SK-N-SH (cell line): ENCODE data around the gene LMOD2. TPM values are rescaled to one million over a fixed set of nuclear protein-coding genes. Genes with fewer than 3 reads are reported as not detected.

Source experiments
- CTCF ChIA-PET: fragments of 300-600, 350-600 bp; formaldehyde crosslinking; extraction: SDS; loops from one replicate; lab custom pipeline; 2021; lab: Yijun Ruan, JAX
- POLR2A ChIA-PET: fragments of 350-600 bp; sonication (Branson Sonifier 250); formaldehyde crosslinking; extraction: SDS; loops from one replicate; lab custom pipeline; 2020; ENCODE audit warnings: antibody characterized with exemption, inconsistent platforms; lab: Yijun Ruan, JAX
- DNase-seq: peaks from one replicate; pipeline ENCODE4 v3.0.0; 2012
- H2AFZ ChIP-seq: fragments of 200-600 bp; sonication (generic); 2 replicates; pipeline ENCODE4 v1.8.1; 2016; ENCODE audit warnings: antibody characterized with exemption, mild to moderate bottlenecking, low read depth
- H3F3A ChIP-seq: fragments of 200-600 bp; sonication (generic); replicated peaks from 2 replicates; pipeline ENCODE3; 2016; ENCODE audit warnings: antibody characterized with exemption, mild to moderate bottlenecking; ENCODE audit not compliant: insufficient read depth
- H3K27ac ChIP-seq, 2 experiments: fragments of 200-500 bp in 1 of 2; fragments of 200-600 bp in 1 of 2; sonication (Bioruptor generic) in 1 of 2; sonication (generic), shearing (Covaris generic) in 1 of 2; 2 replicates each; pipeline versions ENCODE4 v1.5.1 to v1.6.1; 2014 to 2016; ENCODE audit warnings: low read depth in 2 of 2, inconsistent platforms in 1 of 2, low read length in 1 of 2, mild to moderate bottlenecking in 1 of 2, mixed read lengths in 1 of 2
- H3K27me3 ChIP-seq: fragments of 200-600 bp; sonication (generic), shearing (Covaris generic); 2 replicates; pipeline ENCODE4 v1.6.1; 2016; ENCODE audit warnings: mixed run types; ENCODE audit not compliant: insufficient read depth
- H3K36me3 ChIP-seq, 2 experiments: fragments of 200-500 bp in 1 of 2; fragments of 200-600 bp in 1 of 2; sonication (Bioruptor generic) in 1 of 2; sonication (generic) in 1 of 2; replicated peaks in 1 of 2; 2 replicates each; pipeline versions ENCODE3 to v1.5.1; 2014 to 2016; ENCODE audit warnings: low read length in 1 of 2, mild to moderate bottlenecking in 1 of 2; ENCODE audit not compliant: insufficient read depth in 2 of 2, control insufficient read depth in 1 of 2
- H3K4me1 ChIP-seq, 2 experiments: fragments of 200-500 bp in 1 of 2; fragments of 200-600 bp in 1 of 2; sonication (Bioruptor generic) in 1 of 2; sonication (generic), shearing (Covaris generic) in 1 of 2; 2 replicates each; pipeline versions ENCODE4 v1.5.1 to v1.6.1; 2014 to 2016; ENCODE audit warnings: low read depth in 1 of 2, low read length in 1 of 2, mixed run types in 1 of 2; ENCODE audit not compliant: insufficient read depth in 2 of 2, control insufficient read depth in 1 of 2
- H3K4me2 ChIP-seq: fragments of 200-600 bp; sonication (generic), shearing (Covaris generic); 2 replicates; pipeline ENCODE4 v1.6.1; 2017; ENCODE audit warnings: mixed run types
- H3K4me3 ChIP-seq, 2 experiments: fragments of 200-500 bp in 1 of 2; fragments of 200-600 bp in 1 of 2; sonication (Bioruptor generic) in 1 of 2; sonication (generic), shearing (Covaris generic) in 1 of 2; 2 replicates each; pipeline versions ENCODE4 v1.5.1 to v1.8.1; 2014 to 2016; ENCODE audit warnings: low read depth in 2 of 2, inconsistent platforms in 1 of 2, low read length in 1 of 2, mild to moderate bottlenecking in 1 of 2, mixed read lengths in 1 of 2, moderate library complexity in 1 of 2
- H3K79me2 ChIP-seq: fragments of 200-600 bp; sonication (generic); 2 replicates; pipeline ENCODE4 v1.8.1; 2017; ENCODE audit warnings: mild to moderate bottlenecking; ENCODE audit not compliant: insufficient read depth
- H3K9ac ChIP-seq: fragments of 200-600 bp; sonication (generic); 2 replicates; pipeline ENCODE4 v1.6.1; 2017; ENCODE audit warnings: mixed run types
- H3K9me2 ChIP-seq: fragments of 200-600 bp; sonication (generic); 2 replicates; pipeline ENCODE4 v1.6.1; 2017; ENCODE audit warnings: mixed run types
- H3K9me3 ChIP-seq: fragments of 200-600 bp; sonication (generic); 2 replicates; pipeline ENCODE4 v1.6.1; 2017; ENCODE audit warnings: mixed run types, mild to moderate bottlenecking, moderate library complexity
- H4K20me1 ChIP-seq: fragments of 200-600 bp; sonication (generic); 2 replicates; pipeline ENCODE4 v1.6.1; 2017; ENCODE audit warnings: mild to moderate bottlenecking, mixed run types; ENCODE audit not compliant: insufficient read depth
- ELF1 ChIP-seq: IDR thresholded peaks from 2 replicates; pipeline ENCODE4 v1.4.0; 2012
- EP300 ChIP-seq, 2 experiments: IDR thresholded peaks; 2 replicates each; pipeline versions ENCODE4 v1.4.0 to v1.6.1; 2012; ENCODE audit warnings: borderline replicate concordance in 1 of 2, low read depth in 1 of 2, low read length in 1 of 2
- EZH2phosphoT487 ChIP-seq: fragments of 200-600 bp; sonication (generic); IDR thresholded peaks from 2 replicates; pipeline ENCODE4 v1.6.1; 2017; ENCODE audit warnings: low read depth, mixed run types, mild to moderate bottlenecking, antibody characterized with exemption, moderate library complexity, borderline replicate concordance
- FOSL2 ChIP-seq: IDR thresholded peaks from 2 replicates; pipeline ENCODE4 v1.4.0; 2012; ENCODE audit warnings: low read depth, mild to moderate bottlenecking, moderate library complexity, borderline replicate concordance
- FOXM1 ChIP-seq: IDR thresholded peaks from 2 replicates; pipeline ENCODE4 v1.4.0; 2012; ENCODE audit warnings: low read depth, mild to moderate bottlenecking
- GATA2 ChIP-seq: sonication (generic); formaldehyde crosslinking; IDR thresholded peaks from 2 replicates; pipeline ENCODE4 v1.5.0; 2020; ENCODE audit warnings: mild to moderate bottlenecking, missing genetic modification reagents
- JUND ChIP-seq: IDR thresholded peaks from 2 replicates; pipeline ENCODE4 v1.4.0; 2012
- MEF2A ChIP-seq: IDR thresholded peaks from 2 replicates; pipeline ENCODE4 v1.4.0; 2012; ENCODE audit warnings: low read depth, borderline replicate concordance
- NFIC ChIP-seq: IDR thresholded peaks from 2 replicates; pipeline ENCODE4 v1.4.0; 2012; ENCODE audit warnings: borderline replicate concordance
- POLR2AphosphoS5 ChIP-seq: IDR thresholded peaks from 2 replicates; pipeline ENCODE4 v1.6.1; 2012; ENCODE audit warnings: low read depth, low read length
- RFX5 ChIP-seq: IDR thresholded peaks from 2 replicates; pipeline ENCODE4 v1.6.1; 2012; ENCODE audit warnings: mild to moderate bottlenecking, improper control_type of control experiment, low read length
- SMC3 ChIP-seq: IDR thresholded peaks from 2 replicates; pipeline ENCODE4 v1.6.1; 2012; ENCODE audit warnings: low read depth, low read length, improper control_type of control experiment
- TCF12 ChIP-seq: IDR thresholded peaks from 2 replicates; pipeline ENCODE4 v1.4.0; 2012
- USF1 ChIP-seq: IDR thresholded peaks from 2 replicates; pipeline ENCODE4 v1.4.0; 2012; ENCODE audit warnings: low read depth, borderline replicate concordance
- USF2 ChIP-seq: fragments of 150-350 bp; IDR thresholded peaks from 2 replicates; pipeline ENCODE4 v1.6.1; 2017; ENCODE audit warnings: antibody characterized with exemption, low read length, low read depth, borderline replicate concordance
- YY1 ChIP-seq: IDR thresholded peaks from 2 replicates; pipeline ENCODE4 v1.4.0; 2012; ENCODE audit warnings: low read depth, mild to moderate bottlenecking
- WGBS: methylation state at CpG from one replicate; pipeline ENCODE4 v1.1.6; 2017; ENCODE audit warnings: low lambda C conversion rate; 5-methylcytosine and 5-hydroxymethylcytosine counted together
- polyA plus RNA-seq, 3 experiments: library from polyadenylated mRNA; depleted of rRNA; stranded (reverse); fragments of >200 nt; gene quantifications; 2 replicates each; pipeline ENCODE4 v1.2.3, GENCODE V29; 2012
- TF ChIP-seq, protein P1 (sequence below): IDR thresholded peaks from 2 replicates; pipeline ENCODE4 v1.4.0; 2012; ENCODE audit warnings: low read depth
- TF ChIP-seq, protein P2 (sequence below): fragments of 200-600 bp; sonication (generic); IDR thresholded peaks from 2 replicates; pipeline ENCODE4 v1.6.1; 2017; ENCODE audit warnings: antibody characterized with exemption, mild to moderate bottlenecking, moderate library complexity
- TF ChIP-seq, protein P3 (sequence below): fragments of 150-350 bp; IDR thresholded peaks from 2 replicates; pipeline ENCODE4 v1.6.1; 2016; ENCODE audit warnings: mild to moderate bottlenecking, low read depth, low read length
- TF ChIP-seq, protein P4 (sequence below): IDR thresholded peaks from 2 replicates; pipeline ENCODE4 v1.4.0; 2012; ENCODE audit warnings: low read depth, borderline replicate concordance

Gene LMOD2
- polyA plus RNA-seq, 1 of the 3 experiments (the other 2 are of a cell fraction) = not detected

GRCh38 chr7:123709525-123709924 lies 53.9 kb downstream of the LMOD2 start:
- Histone ChIP-seq H3K4me2 (no peak overlapping the region), H3K9me3 (no peaks in the 10 kb centered on the region), H3K79me2 (peaks cover 40% of the 10 kb centered on the region), H3K36me3 (peaks cover 36 to 55% of the 10 kb centered on the region in 2 experiments), H4K20me1 (peaks cover 29% of the 10 kb centered on the region), H3K27ac (no peak overlapping the region), H3K4me3 (no peak overlapping the region), H3K9ac (no peak overlapping the region), H3K27me3 (no peaks in the 10 kb centered on the region), H2AFZ (no peak overlapping the region), H3K4me1 (peaks cover 16 to 32% of the 10 kb centered on the region in 2 experiments; a peak in 3 of 4 replicates), H3K9me2 (no peaks in the 10 kb centered on the region), H3F3A (peaks cover 9% of the 10 kb centered on the region)
- 76% methylated on average over 2 of the region's 2 CpGs for WGBS
- ChIA-PET POLR2A (no interaction called here), CTCF (interaction anchor here (1.9 to 2.2 kb wide), 3 partner anchors 8 to 40 kb away, joined by 7 to 11 read pairs (median 7); partner anchors contain the start of gene WASL)
- no peak for DNase-seq
- no peak for TF ChIP-seq GATA2 (CRISPR knock-in tag)
- TF ChIP-seq RFX5 = no peak
- TF ChIP-seq NFIC = no peak
- TF ChIP-seq USF2 = no peak
- no peak for TF ChIP-seq USF1
- no peak for TF ChIP-seq TCF12
- no peak for TF ChIP-seq FOXM1
- TF ChIP-seq, protein P1, sequence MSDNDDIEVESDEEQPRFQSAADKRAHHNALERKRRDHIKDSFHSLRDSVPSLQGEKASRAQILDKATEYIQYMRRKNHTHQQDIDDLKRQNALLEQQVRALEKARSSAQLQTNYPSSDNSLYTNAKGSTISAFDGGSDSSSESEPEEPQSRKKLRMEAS = no peak
- no peak for TF ChIP-seq EP300 (IDR thresholded peaks at IDR 0.05; ENCODE audit: borderline replicate concordance in 1 of 2, low read depth in 1 of 2, low read length in 1 of 2)
- TF ChIP-seq JUND = no peak
- TF ChIP-seq ELF1 = no peak
- TF ChIP-seq EZH2phosphoT487 = no peak
- TF ChIP-seq, protein P2, sequence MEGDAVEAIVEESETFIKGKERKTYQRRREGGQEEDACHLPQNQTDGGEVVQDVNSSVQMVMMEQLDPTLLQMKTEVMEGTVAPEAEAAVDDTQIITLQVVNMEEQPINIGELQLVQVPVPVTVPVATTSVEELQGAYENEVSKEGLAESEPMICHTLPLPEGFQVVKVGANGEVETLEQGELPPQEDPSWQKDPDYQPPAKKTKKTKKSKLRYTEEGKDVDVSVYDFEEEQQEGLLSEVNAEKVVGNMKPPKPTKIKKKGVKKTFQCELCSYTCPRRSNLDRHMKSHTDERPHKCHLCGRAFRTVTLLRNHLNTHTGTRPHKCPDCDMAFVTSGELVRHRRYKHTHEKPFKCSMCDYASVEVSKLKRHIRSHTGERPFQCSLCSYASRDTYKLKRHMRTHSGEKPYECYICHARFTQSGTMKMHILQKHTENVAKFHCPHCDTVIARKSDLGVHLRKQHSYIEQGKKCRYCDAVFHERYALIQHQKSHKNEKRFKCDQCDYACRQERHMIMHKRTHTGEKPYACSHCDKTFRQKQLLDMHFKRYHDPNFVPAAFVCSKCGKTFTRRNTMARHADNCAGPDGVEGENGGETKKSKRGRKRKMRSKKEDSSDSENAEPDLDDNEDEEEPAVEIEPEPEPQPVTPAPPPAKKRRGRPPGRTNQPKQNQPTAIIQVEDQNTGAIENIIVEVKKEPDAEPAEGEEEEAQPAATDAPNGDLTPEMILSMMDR = no peak
- no peak for TF ChIP-seq POLR2AphosphoS5
- TF ChIP-seq YY1 = no peak
- TF ChIP-seq FOSL2 = no peak
- TF ChIP-seq, protein P3, sequence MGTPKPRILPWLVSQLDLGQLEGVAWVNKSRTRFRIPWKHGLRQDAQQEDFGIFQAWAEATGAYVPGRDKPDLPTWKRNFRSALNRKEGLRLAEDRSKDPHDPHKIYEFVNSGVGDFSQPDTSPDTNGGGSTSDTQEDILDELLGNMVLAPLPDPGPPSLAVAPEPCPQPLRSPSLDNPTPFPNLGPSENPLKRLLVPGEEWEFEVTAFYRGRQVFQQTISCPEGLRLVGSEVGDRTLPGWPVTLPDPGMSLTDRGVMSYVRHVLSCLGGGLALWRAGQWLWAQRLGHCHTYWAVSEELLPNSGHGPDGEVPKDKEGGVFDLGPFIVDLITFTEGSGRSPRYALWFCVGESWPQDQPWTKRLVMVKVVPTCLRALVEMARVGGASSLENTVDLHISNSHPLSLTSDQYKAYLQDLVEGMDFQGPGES = no peak
- no peak for TF ChIP-seq MEF2A
- no peak for TF ChIP-seq SMC3
- TF ChIP-seq, protein P4, sequence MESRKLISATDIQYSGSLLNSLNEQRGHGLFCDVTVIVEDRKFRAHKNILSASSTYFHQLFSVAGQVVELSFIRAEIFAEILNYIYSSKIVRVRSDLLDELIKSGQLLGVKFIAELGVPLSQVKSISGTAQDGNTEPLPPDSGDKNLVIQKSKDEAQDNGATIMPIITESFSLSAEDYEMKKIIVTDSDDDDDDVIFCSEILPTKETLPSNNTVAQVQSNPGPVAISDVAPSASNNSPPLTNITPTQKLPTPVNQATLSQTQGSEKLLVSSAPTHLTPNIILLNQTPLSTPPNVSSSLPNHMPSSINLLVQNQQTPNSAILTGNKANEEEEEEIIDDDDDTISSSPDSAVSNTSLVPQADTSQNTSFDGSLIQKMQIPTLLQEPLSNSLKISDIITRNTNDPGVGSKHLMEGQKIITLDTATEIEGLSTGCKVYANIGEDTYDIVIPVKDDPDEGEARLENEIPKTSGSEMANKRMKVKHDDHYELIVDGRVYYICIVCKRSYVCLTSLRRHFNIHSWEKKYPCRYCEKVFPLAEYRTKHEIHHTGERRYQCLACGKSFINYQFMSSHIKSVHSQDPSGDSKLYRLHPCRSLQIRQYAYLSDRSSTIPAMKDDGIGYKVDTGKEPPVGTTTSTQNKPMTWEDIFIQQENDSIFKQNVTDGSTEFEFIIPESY = no peak
